Testis (tissue), 2 donors: ENCODE data around the gene GID8.

Source experiments
- CTCF ChIP-seq, 3 experiments: fragments of 450-650 bp in 2 of 3; fragments of 200-600 bp in 1 of 3; sonication (generic) in 1 of 3; IDR thresholded peaks; one replicate each; pipeline ENCODE4 v1.5.1; 2016 to 2019; ENCODE audit warnings: antibody characterized with exemption in 3 of 3, mild to moderate bottlenecking in 2 of 3, moderate library complexity in 1 of 3
- POLR2A ChIP-seq: fragments of 450-650 bp; IDR thresholded peaks from one replicate; pipeline ENCODE4 v1.6.1; 2017; ENCODE audit warnings: antibody characterized with exemption, mild to moderate bottlenecking, moderate library complexity

GRCh38 chr20:62949962-62950361, 12.0 kb downstream of the GID8 start:
- no peak for TF ChIP-seq CTCF (IDR thresholded peaks at IDR 0.05)
- no peak for TF ChIP-seq POLR2A
